IMR-90 (cell line): ENCODE results near the gene ROBO1. TPM values are rescaled to one million over a fixed set of nuclear protein-coding genes. Genes with fewer than 3 reads are reported as not detected.
A peak's percentile ranks its signal among the peaks of the same experiment; 100 is the strongest.

Experiments used
- ATAC-seq: fragments of 200-7000 bp; cut with Tn5 transposase; 2 replicates; pipeline ENCODE4 v1.9.1; 2020; ENCODE audit warnings: low read depth, mild to moderate bottlenecking, moderate library complexity
- BruUV-seq: library from RNA; stranded (reverse); fragments of 400-500 nt; replicated peaks from 2 replicates; lab custom pipeline; 2021; lab: Mats Ljungman, UMichigan
- CTCF ChIA-PET: fragments of 300-600 bp; formaldehyde crosslinking; extraction: SDS; loops from one replicate; lab custom pipeline; 2021; ENCODE audit warnings: antibody characterized with exemption; lab: Yijun Ruan, JAX
- POLR2A ChIA-PET: fragments of 300-600 bp; sonication (Branson Sonifier 250); formaldehyde crosslinking; loops from one replicate; lab custom pipeline; 2022; ENCODE audit warnings: antibody characterized with exemption; ENCODE audit not compliant: unreplicated experiment; lab: Charles Lee
- DNase-seq: peaks from one replicate; pipeline ENCODE4 v3.0.0; 2013
- H2AFZ ChIP-seq: replicated peaks from 2 replicates; pipeline ENCODE3; 2013; ENCODE audit warnings: low read length, mild to moderate bottlenecking; ENCODE audit not compliant: poor library complexity
- H2AK5ac ChIP-seq: 2 replicates; pipeline ENCODE4 v1.6.1; 2013; ENCODE audit warnings: low read depth, low read length, inconsistent platforms
- H2AK9ac ChIP-seq: replicated peaks from 2 replicates; pipeline ENCODE3; 2013; ENCODE audit warnings: mild to moderate bottlenecking, low read depth, low read length, moderate library complexity; ENCODE audit not compliant: poor library complexity
- H2BK120ac ChIP-seq: 2 replicates; pipeline ENCODE4 v1.6.1; 2013; ENCODE audit warnings: low read depth, low read length, inconsistent platforms
- H2BK15ac ChIP-seq: 3 replicates; pipeline ENCODE4 v1.6.1; 2013; ENCODE audit warnings: low read depth, low read length, inconsistent platforms
- H2BK20ac ChIP-seq: 2 replicates; pipeline ENCODE4 v1.6.1; 2013; ENCODE audit warnings: low read depth, mild to moderate bottlenecking, inconsistent platforms, low read length, moderate library complexity
- H2BK5ac ChIP-seq: 2 replicates; pipeline ENCODE4 v1.6.1; 2013; ENCODE audit warnings: mild to moderate bottlenecking, low read depth, low read length, inconsistent platforms; ENCODE audit not compliant: poor library complexity, severe bottlenecking
- H3K14ac ChIP-seq: replicated peaks from 2 replicates; pipeline ENCODE4 v1.6.1; 2013; ENCODE audit warnings: low read depth, low read length, inconsistent platforms
- H3K18ac ChIP-seq: 2 replicates; pipeline ENCODE4 v1.6.1; 2013; ENCODE audit warnings: low read depth, low read length, control low read depth
- H3K23ac ChIP-seq: 2 replicates; pipeline ENCODE4 v1.6.1; 2013; ENCODE audit warnings: low read depth, low read length, inconsistent platforms
- H3K27ac ChIP-seq: 2 replicates; pipeline ENCODE4 v1.5.1; 2013; ENCODE audit warnings: mild to moderate bottlenecking, control low read depth, low read length; ENCODE audit not compliant: insufficient read depth
- H3K27me3 ChIP-seq: 2 replicates; pipeline ENCODE4 v1.6.1; 2013; ENCODE audit warnings: low read length; ENCODE audit not compliant: control insufficient read depth, insufficient read depth
- H3K36me3 ChIP-seq: 2 replicates; pipeline ENCODE4 v1.6.1; 2013; ENCODE audit warnings: low read length, mixed read lengths; ENCODE audit not compliant: control insufficient read depth, insufficient read depth
- H3K4ac ChIP-seq: 2 replicates; pipeline ENCODE4 v1.6.1; 2013; ENCODE audit warnings: low read depth, low read length, inconsistent platforms
- H3K4me1 ChIP-seq: 2 replicates; pipeline ENCODE4 v1.6.1; 2013; ENCODE audit warnings: low read length, mixed read lengths; ENCODE audit not compliant: control insufficient read depth, insufficient read depth
- H3K4me2 ChIP-seq: 2 replicates; pipeline ENCODE4 v1.6.1; 2013; ENCODE audit warnings: low read depth, mild to moderate bottlenecking, control low read depth, low read length, moderate library complexity
- H3K4me3 ChIP-seq: 2 replicates; pipeline ENCODE4 v1.5.1; 2013; ENCODE audit warnings: low read depth, mild to moderate bottlenecking, control low read depth, low read length, moderate library complexity; ENCODE audit not compliant: insufficient read depth
- H3K56ac ChIP-seq: 2 replicates; pipeline ENCODE4 v1.6.1; 2013; ENCODE audit warnings: low read length, inconsistent platforms; ENCODE audit not compliant: insufficient read depth; ENCODE audit errors: extremely low read depth
- H3K79me1 ChIP-seq, 2 experiments: 2 replicates each; pipeline ENCODE4 v1.6.1; 2013; ENCODE audit warnings: low read length in 2 of 2, inconsistent platforms in 1 of 2, low read depth in 1 of 2
- H3K9ac ChIP-seq: 2 replicates; pipeline ENCODE4 v1.6.1; 2013; ENCODE audit warnings: low read depth, low read length, control low read depth
- H3K9me1 ChIP-seq: 2 replicates; pipeline ENCODE4 v1.6.1; 2013; ENCODE audit warnings: low read length, inconsistent platforms; ENCODE audit not compliant: insufficient read depth
- H3K9me3 ChIP-seq: 2 replicates; pipeline ENCODE4 v1.6.1; 2013; ENCODE audit warnings: low read length; ENCODE audit not compliant: control insufficient read depth, insufficient read depth
- H4K20me1 ChIP-seq: 2 replicates; pipeline ENCODE4 v1.6.1; 2013; ENCODE audit warnings: low read length, inconsistent platforms; ENCODE audit not compliant: insufficient read depth
- H4K5ac ChIP-seq: 2 replicates; pipeline ENCODE4 v1.6.1; 2013; ENCODE audit warnings: mild to moderate bottlenecking, low read depth, low read length, control low read depth
- H4K8ac ChIP-seq, 2 experiments: 2 replicates each; pipeline ENCODE4 v1.6.1; 2013; ENCODE audit warnings: low read depth in 2 of 2, low read length in 2 of 2, control low read depth in 1 of 2, inconsistent platforms in 1 of 2
- H4K91ac ChIP-seq: 2 replicates; pipeline ENCODE4 v1.6.1; 2013; ENCODE audit warnings: low read depth, low read length, inconsistent platforms; ENCODE audit not compliant: insufficient read depth
- FOS ChIP-seq: fragments of 150-350 bp; IDR thresholded peaks from 2 replicates; pipeline ENCODE4 v1.6.1; 2016; ENCODE audit warnings: low read depth, low read length
- NFE2L2 ChIP-seq: fragments of 150-350 bp; IDR thresholded peaks from 2 replicates; pipeline ENCODE4 v1.6.1; 2016; ENCODE audit warnings: low read depth, mild to moderate bottlenecking, low read length
- POLR2A ChIP-seq: IDR thresholded peaks from 2 replicates; pipeline ENCODE4 v1.6.1; 2012; ENCODE audit warnings: mild to moderate bottlenecking, low read depth, low read length
- RAD21 ChIP-seq: IDR thresholded peaks from 2 replicates; pipeline ENCODE4 v1.6.1; 2012; ENCODE audit warnings: low read length, improper control_type of control experiment
- RCOR1 ChIP-seq: IDR thresholded peaks from 2 replicates; pipeline ENCODE4 v1.6.1; 2012; ENCODE audit warnings: mild to moderate bottlenecking, low read length, improper control_type of control experiment; ENCODE audit not compliant: insufficient replicate concordance
- SMC3 ChIP-seq: fragments of 150-350 bp; IDR thresholded peaks from 2 replicates; pipeline ENCODE4 v1.6.1; 2016; ENCODE audit warnings: low read depth, mild to moderate bottlenecking, antibody characterized with exemption, low read length, moderate library complexity
- WGBS, 2 experiments: methylation state at CpG; one replicate each; pipeline versions ENCODE4 v1.1.5 to v1.1.7; 2013; ENCODE audit warnings: missing lambda C conversion rate in 2 of 2; ENCODE audit not compliant: insufficient read length in 1 of 2; ENCODE audit errors: extremely low coverage in 2 of 2; 5-methylcytosine and 5-hydroxymethylcytosine counted together
- dilution Hi-C: fragments of 300-500 bp; cut with HindIII; formaldehyde crosslinking; loops from one replicate; pipeline ENCODE4 v1.14.3; 2018; ENCODE audit warnings: low sequenced_read_pairs; ENCODE audit not compliant: unreplicated experiment
- in situ Hi-C: fragments of 300-500 bp; cut with MboI; formaldehyde crosslinking; loops from 3 replicates; pipeline ENCODE4 v1.14.3; 2019; ENCODE audit warnings: low sequenced_read_pairs, inconsistent platforms, mixed read lengths
- intact Hi-C: fragments of 100-400 bp; cut with micrococcal nuclease; formaldehyde crosslinking; loops from 2 replicates; pipeline ENCODE4 v1.10.0; 2022
- polyA plus RNA-seq, 3 experiments: library from polyadenylated mRNA; depleted of rRNA; stranded (reverse); fragments of >200 nt; gene quantifications; 2 replicates each; pipeline ENCODE4 v1.2.3, GENCODE V29; 2012; ENCODE audit warnings: low replicate concordance in 1 of 3
- total RNA-seq: library from RNA; depleted of rRNA; stranded (reverse); fragments of >200 nt; gene quantifications from 2 replicates; pipeline ENCODE4 v1.2.3, GENCODE V29; 2012

ROBO1 gene
- total and polyA plus RNA-seq, 2 of the 4 experiments (the other 2 are of a cell fraction): 24.1 to 53.9 TPM

DNA sequence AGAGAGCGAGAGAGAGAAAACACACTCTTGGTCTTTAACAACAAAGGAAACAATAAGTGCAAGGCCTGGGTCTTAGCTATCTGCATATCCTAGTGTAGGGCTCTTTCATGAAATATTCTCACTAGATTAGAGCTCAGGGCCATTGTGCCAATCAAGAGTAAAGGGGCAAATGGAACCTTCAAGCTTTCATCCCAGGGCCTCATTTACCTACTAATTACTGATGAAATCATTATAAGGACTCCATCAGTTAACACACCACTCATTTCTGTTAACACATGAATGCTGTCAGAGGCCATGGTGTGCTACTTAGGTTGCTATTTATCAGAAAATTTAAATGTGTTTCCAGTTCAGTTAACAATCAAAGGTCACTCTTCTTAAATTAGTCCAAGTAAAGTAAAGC lies 597.8 kb downstream of the ROBO1 start:
- Histone ChIP-seq H3K4me1 (peaks cover 1% of the 10 kb centered on the region; the same call in 1 of the 2 replicates), H3K36me3 (no peaks in the 10 kb centered on the region), H3K27ac (no peak overlapping the region), H4K91ac (no peak overlapping the region), H3K14ac (no peak overlapping the region), H2AK5ac (no peak overlapping the region), H4K8ac (no peak overlapping the region), H3K56ac (no peak overlapping the region), H2BK5ac (no peak overlapping the region), H3K4me3 (no peak overlapping the region), H3K23ac (no peak overlapping the region), H3K18ac (no peak overlapping the region), H3K4me2 (no peak overlapping the region), H4K5ac (no peak overlapping the region), H3K79me1 (no peaks in the 10 kb centered on the region), H3K9ac (no peak overlapping the region), H2BK15ac (peak overlapping the region; percentile 27; the same call in 1 of the 3 replicates), H2AK9ac (no peak overlapping the region), H2AFZ (no peak overlapping the region), H3K27me3 (no peaks in the 10 kb centered on the region), H4K20me1 (no peaks in the 10 kb centered on the region), H3K9me3 (no peaks in the 10 kb centered on the region), H2BK120ac (peak overlapping the region; percentile 16; the same call in 1 of the 2 replicates), H3K4ac (no peak overlapping the region), H2BK20ac (peak overlapping the region; percentile 66; the same call in 1 of the 2 replicates), H3K9me1 (no peaks in the 10 kb centered on the region)
- ChIA-PET CTCF (no interaction called here), POLR2A (no interaction called here)
- WGBS, 2 experiments: no CpG with 5 or more reads among the region's 1 CpG
- in situ Hi-C loops: no loop called here
- DNase-seq (no peak), ATAC-seq (no peak)
- intact Hi-C loops: no loop called here
- dilution Hi-C loops: no loop called here
- BruUV-seq: no TSS peak
- TF ChIP-seq NFE2L2: no peak
- TF ChIP-seq RAD21: no peak
- TF ChIP-seq POLR2A: no peak
- no peak for TF ChIP-seq FOS
- TF ChIP-seq RCOR1: no peak
- no peak for TF ChIP-seq SMC3
